HepG2 (cell line): ENCODE measurements around the gene RNASE12. TPM values are rescaled to one million over a fixed set of nuclear protein-coding genes. Genes with fewer than 3 reads are reported as not detected.

ENCODE experiments used
- CC2D1A ChIP-seq: sonication (generic); formaldehyde crosslinking; IDR thresholded peaks from 2 replicates; pipeline ENCODE4 v1.8.1; 2023; ENCODE audit warnings: mild to moderate bottlenecking, missing genetic modification reagents
- ERF ChIP-seq: IDR thresholded peaks from 2 replicates; pipeline ENCODE4 v1.6.1; 2018; ENCODE audit warnings: missing biosample characterization, missing genetic modification reagents
- MAFF ChIP-seq: IDR thresholded peaks from 2 replicates; pipeline ENCODE4 v1.6.1; 2011; ENCODE audit warnings: low read depth, low read length, improper control_type of control experiment
- NR2C2 ChIP-seq: sonication (generic); formaldehyde crosslinking; IDR thresholded peaks from 2 replicates; pipeline ENCODE4 v1.4.0; 2020; ENCODE audit warnings: missing genetic modification reagents, mild to moderate bottlenecking, moderate library complexity, borderline replicate concordance
- TEAD2 ChIP-seq: sonication (generic); formaldehyde crosslinking; IDR thresholded peaks from 2 replicates; pipeline ENCODE4 v1.9.0; 2021; ENCODE audit warnings: missing genetic modification reagents
- ZBTB38 ChIP-seq: sonication (generic); formaldehyde crosslinking; IDR thresholded peaks from 2 replicates; pipeline ENCODE4 v1.5.1; 2020; ENCODE audit warnings: mild to moderate bottlenecking, missing genetic modification reagents
- ZNF431 ChIP-seq: sonication (generic); formaldehyde crosslinking; IDR thresholded peaks from 2 replicates; pipeline ENCODE4 v1.9.0; 2022; ENCODE audit warnings: missing genetic modification reagents, low read depth, mild to moderate bottlenecking, borderline replicate concordance
- ZNF441 ChIP-seq: sonication (generic); formaldehyde crosslinking; IDR thresholded peaks from 2 replicates; pipeline ENCODE4 v1.7.0; 2021; ENCODE audit warnings: missing genetic modification reagents, borderline replicate concordance
- ZNF713 ChIP-seq: sonication (generic); formaldehyde crosslinking; IDR thresholded peaks from 2 replicates; pipeline ENCODE4 v1.4.0; 2020; ENCODE audit warnings: mild to moderate bottlenecking, missing genetic modification reagents
- ZNF792 ChIP-seq: IDR thresholded peaks from 2 replicates; pipeline ENCODE4 v1.6.1; 2016
- polyA plus RNA-seq, 8 experiments: library from polyadenylated mRNA; depleted of rRNA in 3 of 8; stranded (reverse) in 7 of 8; unstranded in 1 of 8; fragments of >200 nt; fragmentation: Illumina TruSeq in 4 of 8; extraction: Trizol in 4 of 8; gene quantifications; 2 replicates each; pipeline versions ENCODE4 v1.2.1 to v1.2.3, GENCODE V29; 2011 to 2016; ENCODE audit warnings: low read depth in 4 of 8, missing spikeins in 1 of 8, mixed read lengths in 1 of 8; ENCODE audit not compliant: insufficient read depth in 1 of 8
- total RNA-seq, 5 experiments: library from RNA; depleted of rRNA; stranded (reverse); fragments of >200 nt; fragmentation: Illumina TruSeq; extraction: Trizol; gene quantifications; 2 replicates each; pipeline ENCODE4 v1.2.3, GENCODE V29; 2016; ENCODE audit warnings: low read depth in 1 of 5
- TF ChIP-seq, protein P1 (sequence below): conservative IDR thresholded peaks from 2 replicates; pipeline ENCODE4 v1.6.1; 2018; ENCODE audit warnings: missing genetic modification reagents
- TF ChIP-seq, protein P2 (sequence below): sonication (generic); formaldehyde crosslinking; conservative IDR thresholded peaks from 2 replicates; pipeline ENCODE4 v1.4.0; 2020; ENCODE audit warnings: missing genetic modification reagents
- TF ChIP-seq, protein P3 (sequence below): sonication (generic); formaldehyde crosslinking; IDR thresholded peaks from 2 replicates; pipeline ENCODE4 v1.5.1; 2020; ENCODE audit warnings: mild to moderate bottlenecking, missing genetic modification reagents, moderate library complexity
- TF ChIP-seq, protein P4 (sequence below): sonication (generic); formaldehyde crosslinking; IDR thresholded peaks from 2 replicates; pipeline ENCODE4 v1.5.0; 2020; ENCODE audit warnings: mild to moderate bottlenecking, missing genetic modification reagents, borderline replicate concordance
- TF ChIP-seq, protein P5 (sequence below): sonication (generic); formaldehyde crosslinking; IDR thresholded peaks from 2 replicates; pipeline ENCODE4 v1.5.0; 2020; ENCODE audit warnings: mild to moderate bottlenecking, missing genetic modification reagents

RNASE12 gene
- total and polyA plus RNA-seq, 2 of the 13 experiments (the other 11 are each of a cell fraction or from before 2014, with no cell fraction given), result not detected

DNA sequence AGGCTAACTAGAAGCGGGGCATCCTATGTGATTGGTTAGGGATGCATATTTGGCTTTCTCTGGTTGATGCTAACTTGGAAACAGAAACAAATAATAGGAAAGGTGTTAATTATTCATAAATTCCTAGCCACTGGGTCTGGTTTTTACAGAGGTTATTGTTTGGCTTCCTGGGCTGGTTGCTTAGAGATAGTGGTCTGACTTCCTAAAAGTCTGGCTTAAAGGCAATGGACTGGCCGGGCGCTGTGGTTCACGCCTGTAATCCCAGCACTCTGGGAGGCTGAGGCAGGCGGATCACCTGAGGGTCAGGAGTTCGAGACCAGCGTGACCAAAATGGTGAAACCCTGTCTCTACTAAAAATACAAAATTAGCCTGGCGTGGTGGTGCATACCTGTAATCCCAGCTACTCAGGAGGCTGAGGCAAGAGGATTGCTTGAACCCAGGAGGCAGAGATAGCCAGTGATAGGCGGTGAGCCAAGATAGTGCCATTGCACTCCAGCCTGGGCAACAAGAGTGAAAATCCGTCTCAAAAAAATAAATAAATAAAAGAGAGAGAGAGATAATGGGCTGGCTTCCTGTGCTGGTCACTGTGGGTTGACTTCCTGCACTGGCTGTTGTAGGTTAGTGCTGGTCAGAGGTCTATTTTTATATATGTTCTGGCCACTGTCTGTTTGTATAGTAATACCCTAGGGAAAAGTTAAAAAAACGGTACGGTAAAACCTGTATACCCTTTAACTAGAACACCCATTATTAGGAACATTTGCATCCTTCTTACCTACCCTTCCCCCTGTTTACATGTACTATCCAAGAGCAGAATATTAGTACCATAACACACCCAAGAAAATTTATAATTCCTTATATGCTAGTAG, 26.2 kb upstream of the RNASE12 start (continued):
- no peak for TF ChIP-seq ERF
- TF ChIP-seq, protein P1, sequence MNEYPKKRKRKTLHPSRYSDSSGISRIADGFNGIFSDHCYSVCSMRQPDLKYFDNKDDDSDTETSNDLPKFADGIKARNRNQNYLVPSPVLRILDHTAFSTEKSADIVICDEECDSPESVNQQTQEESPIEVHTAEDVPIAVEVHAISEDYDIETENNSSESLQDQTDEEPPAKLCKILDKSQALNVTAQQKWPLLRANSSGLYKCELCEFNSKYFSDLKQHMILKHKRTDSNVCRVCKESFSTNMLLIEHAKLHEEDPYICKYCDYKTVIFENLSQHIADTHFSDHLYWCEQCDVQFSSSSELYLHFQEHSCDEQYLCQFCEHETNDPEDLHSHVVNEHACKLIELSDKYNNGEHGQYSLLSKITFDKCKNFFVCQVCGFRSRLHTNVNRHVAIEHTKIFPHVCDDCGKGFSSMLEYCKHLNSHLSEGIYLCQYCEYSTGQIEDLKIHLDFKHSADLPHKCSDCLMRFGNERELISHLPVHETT (CRISPR knock-in tag), result no peak
- no peak for TF ChIP-seq MAFF
- TF ChIP-seq NR2C2, result no peak
- TF ChIP-seq, protein P2, sequence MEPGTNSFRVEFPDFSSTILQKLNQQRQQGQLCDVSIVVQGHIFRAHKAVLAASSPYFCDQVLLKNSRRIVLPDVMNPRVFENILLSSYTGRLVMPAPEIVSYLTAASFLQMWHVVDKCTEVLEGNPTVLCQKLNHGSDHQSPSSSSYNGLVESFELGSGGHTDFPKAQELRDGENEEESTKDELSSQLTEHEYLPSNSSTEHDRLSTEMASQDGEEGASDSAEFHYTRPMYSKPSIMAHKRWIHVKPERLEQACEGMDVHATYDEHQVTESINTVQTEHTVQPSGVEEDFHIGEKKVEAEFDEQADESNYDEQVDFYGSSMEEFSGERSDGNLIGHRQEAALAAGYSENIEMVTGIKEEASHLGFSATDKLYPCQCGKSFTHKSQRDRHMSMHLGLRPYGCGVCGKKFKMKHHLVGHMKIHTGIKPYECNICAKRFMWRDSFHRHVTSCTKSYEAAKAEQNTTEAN, result 0 out of 2 replicates have a peak, but pooled peaks have one; percentile 29
- TF ChIP-seq, protein P3, sequence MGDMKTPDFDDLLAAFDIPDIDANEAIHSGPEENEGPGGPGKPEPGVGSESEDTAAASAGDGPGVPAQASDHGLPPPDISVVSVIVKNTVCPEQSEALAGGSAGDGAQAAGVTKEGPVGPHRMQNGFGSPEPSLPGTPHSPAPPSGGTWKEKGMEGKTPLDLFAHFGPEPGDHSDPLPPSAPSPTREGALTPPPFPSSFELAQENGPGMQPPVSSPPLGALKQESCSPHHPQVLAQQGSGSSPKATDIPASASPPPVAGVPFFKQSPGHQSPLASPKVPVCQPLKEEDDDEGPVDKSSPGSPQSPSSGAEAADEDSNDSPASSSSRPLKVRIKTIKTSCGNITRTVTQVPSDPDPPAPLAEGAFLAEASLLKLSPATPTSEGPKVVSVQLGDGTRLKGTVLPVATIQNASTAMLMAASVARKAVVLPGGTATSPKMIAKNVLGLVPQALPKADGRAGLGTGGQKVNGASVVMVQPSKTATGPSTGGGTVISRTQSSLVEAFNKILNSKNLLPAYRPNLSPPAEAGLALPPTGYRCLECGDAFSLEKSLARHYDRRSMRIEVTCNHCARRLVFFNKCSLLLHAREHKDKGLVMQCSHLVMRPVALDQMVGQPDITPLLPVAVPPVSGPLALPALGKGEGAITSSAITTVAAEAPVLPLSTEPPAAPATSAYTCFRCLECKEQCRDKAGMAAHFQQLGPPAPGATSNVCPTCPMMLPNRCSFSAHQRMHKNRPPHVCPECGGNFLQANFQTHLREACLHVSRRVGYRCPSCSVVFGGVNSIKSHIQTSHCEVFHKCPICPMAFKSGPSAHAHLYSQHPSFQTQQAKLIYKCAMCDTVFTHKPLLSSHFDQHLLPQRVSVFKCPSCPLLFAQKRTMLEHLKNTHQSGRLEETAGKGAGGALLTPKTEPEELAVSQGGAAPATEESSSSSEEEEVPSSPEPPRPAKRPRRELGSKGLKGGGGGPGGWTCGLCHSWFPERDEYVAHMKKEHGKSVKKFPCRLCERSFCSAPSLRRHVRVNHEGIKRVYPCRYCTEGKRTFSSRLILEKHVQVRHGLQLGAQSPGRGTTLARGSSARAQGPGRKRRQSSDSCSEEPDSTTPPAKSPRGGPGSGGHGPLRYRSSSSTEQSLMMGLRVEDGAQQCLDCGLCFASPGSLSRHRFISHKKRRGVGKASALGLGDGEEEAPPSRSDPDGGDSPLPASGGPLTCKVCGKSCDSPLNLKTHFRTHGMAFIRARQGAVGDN (CRISPR knock-in tag), result peak; percentile 29; the same call in 1 of the 2 replicates
- TF ChIP-seq ZNF441, result peak; percentile 95
- TF ChIP-seq ZNF431 (CRISPR knock-in tag), result 0 out of 2 replicates have a peak, but pooled peaks have one; percentile 34
- TF ChIP-seq ZNF713 (CRISPR knock-in tag), result no peak
- TF ChIP-seq, protein P4, sequence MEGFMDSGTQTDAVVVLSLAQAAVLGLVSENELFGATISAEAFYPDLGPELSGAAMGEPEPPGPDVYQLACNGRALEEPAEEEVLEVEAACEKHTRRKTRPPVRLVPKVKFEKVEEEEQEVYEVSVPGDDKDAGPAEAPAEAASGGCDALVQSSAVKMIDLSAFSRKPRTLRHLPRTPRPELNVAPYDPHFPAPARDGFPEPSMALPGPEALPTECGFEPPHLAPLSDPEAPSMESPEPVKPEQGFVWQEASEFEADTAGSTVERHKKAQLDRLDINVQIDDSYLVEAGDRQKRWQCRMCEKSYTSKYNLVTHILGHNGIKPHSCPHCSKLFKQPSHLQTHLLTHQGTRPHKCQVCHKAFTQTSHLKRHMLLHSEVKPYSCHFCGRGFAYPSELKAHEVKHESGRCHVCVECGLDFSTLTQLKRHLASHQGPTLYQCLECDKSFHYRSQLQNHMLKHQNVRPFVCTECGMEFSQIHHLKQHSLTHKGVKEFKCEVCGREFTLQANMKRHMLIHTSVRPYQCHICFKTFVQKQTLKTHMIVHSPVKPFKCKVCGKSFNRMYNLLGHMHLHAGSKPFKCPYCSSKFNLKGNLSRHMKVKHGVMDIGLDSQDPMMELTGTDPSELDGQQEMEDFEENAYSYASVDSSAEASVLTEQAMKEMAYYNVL (CRISPR knock-in tag), result 0 out of 2 replicates have a peak, but pooled peaks have one; percentile 62
- TF ChIP-seq, protein P5, sequence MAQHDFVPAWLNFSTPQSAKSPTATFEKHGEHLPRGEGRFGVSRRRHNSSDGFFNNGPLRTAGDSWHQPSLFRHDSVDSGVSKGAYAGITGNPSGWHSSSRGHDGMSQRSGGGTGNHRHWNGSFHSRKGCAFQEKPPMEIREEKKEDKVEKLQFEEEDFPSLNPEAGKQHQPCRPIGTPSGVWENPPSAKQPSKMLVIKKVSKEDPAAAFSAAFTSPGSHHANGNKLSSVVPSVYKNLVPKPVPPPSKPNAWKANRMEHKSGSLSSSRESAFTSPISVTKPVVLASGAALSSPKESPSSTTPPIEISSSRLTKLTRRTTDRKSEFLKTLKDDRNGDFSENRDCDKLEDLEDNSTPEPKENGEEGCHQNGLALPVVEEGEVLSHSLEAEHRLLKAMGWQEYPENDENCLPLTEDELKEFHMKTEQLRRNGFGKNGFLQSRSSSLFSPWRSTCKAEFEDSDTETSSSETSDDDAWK (CRISPR knock-in tag), result no peak
- TF ChIP-seq CC2D1A, result no peak
- TF ChIP-seq ZBTB38 (CRISPR knock-in tag), result 0 out of 2 replicates have a peak, but pooled peaks have one; percentile 23
- peak; percentile 96 for TF ChIP-seq ZNF792 (CRISPR knock-in tag)
- TF ChIP-seq TEAD2 (CRISPR knock-in tag), result no peak
